PFSK-1 (cell line): ENCODE measurements around the gene CDKL5.

Experiments
- POLR2AphosphoS5 ChIP-seq: IDR thresholded peaks from 2 replicates; pipeline ENCODE4 v1.6.1; 2012; ENCODE audit warnings: low read depth, mild to moderate bottlenecking, control low read depth, low read length, moderate library complexity
- SIN3A ChIP-seq: IDR thresholded peaks from 2 replicates; pipeline ENCODE4 v1.6.1; 2012; ENCODE audit warnings: mild to moderate bottlenecking, low read length, moderate library complexity, borderline replicate concordance; ENCODE audit not compliant: insufficient read depth
- TAF1 ChIP-seq: IDR thresholded peaks from 2 replicates; pipeline ENCODE4 v1.6.1; 2012; ENCODE audit warnings: low read length, control low read depth, borderline replicate concordance; ENCODE audit not compliant: insufficient read depth

- TF ChIP-seq POLR2AphosphoS5 (no peak), SIN3A (no peak), TAF1 (no peak)
Observed at GRCh38 chrX:18406531-18407266, 18.7 kb upstream of the CDKL5 start.
